Measurements from ENCODE around the gene BACE1-AS. TPM values are rescaled to one million over a fixed set of nuclear protein-coding genes. Genes with fewer than 3 reads are reported as not detected.

Gene BACE1-AS
- total and polyA plus RNA-seq, 7 donors: 5.7 to 18.1 (median 10.8) TPM

DNA sequence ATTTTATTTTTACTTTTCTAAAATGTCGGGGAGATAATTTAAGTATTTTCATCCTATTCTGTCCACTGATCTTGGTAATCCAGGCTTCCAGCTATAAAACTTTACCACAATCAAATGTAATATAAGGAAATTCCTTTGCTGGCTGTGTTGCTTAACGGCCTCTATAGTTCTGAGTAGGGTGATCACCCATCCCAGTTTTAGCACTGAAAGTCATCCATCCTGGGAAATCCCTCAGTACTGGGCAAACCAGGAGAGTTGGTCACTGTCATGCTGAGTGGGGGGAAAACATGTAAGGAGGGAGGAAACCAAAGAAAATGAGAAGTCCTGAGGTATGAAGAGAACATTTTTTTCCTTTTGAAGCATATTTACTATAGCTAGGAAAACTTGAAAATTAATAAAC is 12.8 kb upstream of the BACE1-AS start:
- ATAC-seq: no peak
- H3K36me3 ChIP-seq (ENCODE audit: insufficient read depth in 1 of 2, low read depth in 1 of 2): peaks cover 0 to 47% of the 10 kb centered on the region in 2 donors

GRCh38 chr11:117279711-117280376 is 11.3 kb upstream of the BACE1-AS start:
- Histone ChIP-seq H3K27me3 (ENCODE audit: insufficient read depth in 3 of 3, low read length in 2 of 3) (no peaks in the 10 kb centered on the region), H3K36me3 (ENCODE audit: insufficient read depth in 1 of 2, low read depth in 1 of 2) (peaks cover 12 to 62% of the 10 kb centered on the region in 2 donors), H3K4me3 (no peak overlapping the region), H3K4me1 (no peaks in the 10 kb centered on the region), H3K27ac (no peak overlapping the region), H3K9me3 (no peaks in the 10 kb centered on the region)
- intact Hi-C loops (cut with DNase I): no loop called here
- 86 to 94% (median 92%) methylated on average over 4 of the region's 4 CpGs for WGBS, 3 donors
- no peak for DNase-seq
- no peak for ATAC-seq
- no peak for TF ChIP-seq CTCF (IDR thresholded peaks at IDR 0.05)

More for the DNA sequence above, 12.8 kb upstream of the BACE1-AS start:
- no peak for TF ChIP-seq CTCF (IDR thresholded peaks at IDR 0.05)
- H3K27me3 ChIP-seq (ENCODE audit: insufficient read depth in 3 of 3, low read length in 2 of 3): no peaks in the 10 kb centered on the region
- H3K9me3 ChIP-seq: no peaks in the 10 kb centered on the region
- DNase-seq: no peak
- no peaks in the 10 kb centered on the region for H3K4me1 ChIP-seq
- no peak overlapping the region for H3K4me3 ChIP-seq
- 85 to 88% (median 86%) methylated on average over 2 of the region's 2 CpGs for WGBS, 3 donors
- intact Hi-C loops (cut with DNase I): no loop called here
- H3K27ac ChIP-seq: no peak overlapping the region

DNA sequence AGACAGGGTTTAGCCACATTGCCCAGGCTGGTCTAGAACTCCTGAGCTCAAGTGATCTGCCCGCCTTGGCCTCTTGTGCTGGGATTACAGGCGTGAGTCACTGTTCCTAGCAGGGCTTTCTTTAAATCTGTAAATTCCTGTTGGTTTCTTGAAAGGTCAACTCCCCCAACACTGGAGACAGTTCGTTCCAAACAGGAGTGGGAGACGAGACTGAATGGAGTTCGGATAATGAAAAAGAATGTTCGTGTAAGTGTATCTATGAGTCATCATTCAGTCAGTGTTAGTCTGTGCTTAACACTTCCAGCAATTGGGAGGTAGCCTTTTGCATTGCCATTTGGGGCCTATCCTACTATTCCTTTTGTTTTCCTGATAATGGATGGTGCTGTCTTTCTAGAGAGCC is 10.0 kb upstream of the BACE1-AS start:
- Histone ChIP-seq H3K9me3 (no peaks in the 10 kb centered on the region), H3K27ac (no peak overlapping the region), H3K27me3 (ENCODE audit: insufficient read depth in 3 of 3, low read length in 2 of 3) (no peaks in the 10 kb centered on the region), H3K36me3 (ENCODE audit: insufficient read depth in 1 of 2, low read depth in 1 of 2) (peaks cover 17 to 65% of the 10 kb centered on the region in 2 donors), H3K4me1 (no peaks in the 10 kb centered on the region), H3K4me3 (no peak overlapping the region)
- ATAC-seq (no peak), DNase-seq (no peak)
- intact Hi-C loops (cut with DNase I): no loop called here
- TF ChIP-seq CTCF (IDR thresholded peaks at IDR 0.05): no peak
- 79 to 90% (median 86%) methylated on average over 6 of the region's 6 CpGs for WGBS, 3 donors

- peaks cover 17 to 72% of the 10 kb centered on the region in 2 donors for H3K36me3 ChIP-seq (ENCODE audit: insufficient read depth in 1 of 2, low read depth in 1 of 2)
- intact Hi-C loops (cut with DNase I): no loop called here
Measured at GRCh38 chr11:117281869-117282268, 9.3 kb upstream of the BACE1-AS start.

More at GRCh38 chr11:117281869-117282268, 9.3 kb upstream of the BACE1-AS start:
- Histone ChIP-seq H3K4me1 (no peaks in the 10 kb centered on the region), H3K9me3 (no peaks in the 10 kb centered on the region), H3K27me3 (ENCODE audit: insufficient read depth in 3 of 3, low read length in 2 of 3) (no peaks in the 10 kb centered on the region), H3K4me3 (no peak overlapping the region), H3K27ac (no peak overlapping the region)
- no peak for ATAC-seq
- DNase-seq: no peak
- no peak for TF ChIP-seq CTCF (IDR thresholded peaks at IDR 0.05)
- WGBS, 3 donors: 96 to 98% (median 98%) methylated on average over 7 of the region's 7 CpGs

All from psoas muscle (tissue), 8 donors.